HEK293 (cell line): ENCODE measurements around the gene SLC17A5.

ENCODE experiments used
- CTCF ChIA-PET: fragments of 350-600 bp; formaldehyde crosslinking; extraction: SDS; loops from one replicate; lab custom pipeline; 2021; ENCODE audit warnings: antibody characterized with exemption; lab: Yijun Ruan, JAX
- POLR2A ChIA-PET: fragments of 300-600 bp; formaldehyde crosslinking; extraction: SDS; loops from one replicate; lab custom pipeline; 2020; ENCODE audit warnings: antibody characterized with exemption, inconsistent platforms; lab: Yijun Ruan, JAX
- H3K27ac ChIP-seq: fragments of 200-500 bp; sonication (Bioruptor generic); 2 replicates; pipeline ENCODE4 v1.5.1; 2014; ENCODE audit warnings: low read depth, low read length, control low read depth, inconsistent platforms; ENCODE audit errors: extremely low read depth
- H3K36me3 ChIP-seq, 2 experiments: fragments of 200-500 bp in 1 of 2; sonication (Bioruptor generic) in 1 of 2; 1 replicate in 1 of 2; 2 replicates in 1 of 2; pipeline ENCODE4 v1.5.1; 2014 to 2017; ENCODE audit warnings: inconsistent platforms in 2 of 2, low read length in 2 of 2; ENCODE audit not compliant: control insufficient read depth in 2 of 2, insufficient read depth in 1 of 2
- H3K4me1 ChIP-seq: fragments of 200-500 bp; sonication (Bioruptor generic); 2 replicates; pipeline ENCODE4 v1.5.1; 2014; ENCODE audit warnings: mild to moderate bottlenecking, low read length, inconsistent platforms; ENCODE audit not compliant: control insufficient read depth, insufficient read depth
- H3K4me3 ChIP-seq: 2 replicates; pipeline ENCODE4 v1.5.1; 2011; ENCODE audit warnings: low read depth, mild to moderate bottlenecking, control low read depth, low read length, moderate library complexity
- H3K9me3 ChIP-seq: fragments of 200-500 bp; sonication (Bioruptor generic); 2 replicates; pipeline ENCODE4 v1.5.1; 2014; ENCODE audit warnings: low read depth, low read length, inconsistent platforms; ENCODE audit not compliant: control insufficient read depth, insufficient read depth
- GLI2 ChIP-seq: fragments of 450-650 bp; formaldehyde crosslinking; IDR thresholded peaks from 2 replicates; pipeline ENCODE4; 2017; ENCODE audit warnings: missing biosample characterization, missing genetic modification characterization, low read depth, borderline replicate concordance
- KLF1 ChIP-seq: fragments of 450-650 bp; formaldehyde crosslinking; IDR thresholded peaks from 2 replicates; pipeline ENCODE4 v1.5.1; 2016; ENCODE audit warnings: missing biosample characterization, missing genetic modification characterization
- KLF16 ChIP-seq: fragments of 450-650 bp; formaldehyde crosslinking; IDR thresholded peaks from 2 replicates; pipeline ENCODE4 v1.5.1; 2017; ENCODE audit warnings: missing biosample characterization, missing genetic modification characterization
- KLF8 ChIP-seq: fragments of 450-650 bp; formaldehyde crosslinking; IDR thresholded peaks from 2 replicates; pipeline ENCODE4 v1.5.1; 2016; ENCODE audit warnings: missing biosample characterization, missing genetic modification characterization
- OSR2 ChIP-seq: fragments of 450-650 bp; formaldehyde crosslinking; IDR thresholded peaks from 2 replicates; pipeline ENCODE4 v1.5.1; 2016; ENCODE audit warnings: missing biosample characterization, missing genetic modification characterization
- REST ChIP-seq: fragments of 450-650 bp; formaldehyde crosslinking; IDR thresholded peaks from 2 replicates; pipeline ENCODE4 v1.5.1; 2016; ENCODE audit warnings: missing biosample characterization, missing genetic modification characterization
- SP7 ChIP-seq: fragments of 450-650 bp; formaldehyde crosslinking; IDR thresholded peaks from 2 replicates; pipeline ENCODE4 v1.5.1; 2016; ENCODE audit warnings: missing biosample characterization, missing genetic modification characterization
- WT1 ChIP-seq: fragments of 450-650 bp; formaldehyde crosslinking; IDR thresholded peaks from 2 replicates; pipeline ENCODE4 v1.5.1; 2016; ENCODE audit warnings: missing biosample characterization, missing genetic modification characterization
- ZNF133 ChIP-seq: fragments of 450-650 bp; formaldehyde crosslinking; IDR thresholded peaks from 2 replicates; pipeline ENCODE4 v1.5.1; 2016; ENCODE audit warnings: missing biosample characterization, missing genetic modification characterization
- ZNF366 ChIP-seq: fragments of 450-650 bp; formaldehyde crosslinking; conservative IDR thresholded peaks from 2 replicates; pipeline ENCODE4 v1.5.1; 2016; ENCODE audit warnings: missing biosample characterization, missing genetic modification characterization
- ZNF514 ChIP-seq: fragments of 450-650 bp; formaldehyde crosslinking; IDR thresholded peaks from 2 replicates; pipeline ENCODE4 v1.5.1; 2016; ENCODE audit warnings: missing biosample characterization, missing genetic modification characterization
- ZNF596 ChIP-seq: fragments of 450-650 bp; IDR thresholded peaks from 2 replicates; pipeline ENCODE4 v1.5.0; 2018; ENCODE audit warnings: missing biosample characterization, mild to moderate bottlenecking, missing genetic modification characterization, moderate library complexity
- ZNF600 ChIP-seq: fragments of 450-650 bp; formaldehyde crosslinking; IDR thresholded peaks from 2 replicates; pipeline ENCODE4 v1.5.1; 2016; ENCODE audit warnings: missing biosample characterization, missing genetic modification characterization
- ZNF701 ChIP-seq: fragments of 450-650 bp; formaldehyde crosslinking; IDR thresholded peaks from 2 replicates; pipeline ENCODE4 v1.5.1; 2016; ENCODE audit warnings: missing biosample characterization, missing genetic modification characterization
- ZNF747 ChIP-seq: fragments of 450-650 bp; formaldehyde crosslinking; IDR thresholded peaks from 2 replicates; pipeline ENCODE4 v1.5.1; 2016; ENCODE audit warnings: missing biosample characterization, missing genetic modification characterization
- ZNF830 ChIP-seq: fragments of 450-650 bp; IDR thresholded peaks from 2 replicates; pipeline ENCODE4 v1.5.0; 2018; ENCODE audit warnings: missing biosample characterization, missing genetic modification characterization, low read depth, mild to moderate bottlenecking, moderate library complexity
- ZSCAN16 ChIP-seq: fragments of 450-650 bp; formaldehyde crosslinking; IDR thresholded peaks from 2 replicates; pipeline ENCODE4 v1.5.1; 2016; ENCODE audit warnings: missing biosample characterization, missing genetic modification characterization
- TF ChIP-seq, protein P1 (sequence below): fragments of 450-650 bp; formaldehyde crosslinking; IDR thresholded peaks from 2 replicates; pipeline ENCODE4 v1.5.1; 2016; ENCODE audit warnings: missing biosample characterization, missing genetic modification characterization
- TF ChIP-seq, protein P2 (sequence below): fragments of 450-650 bp; formaldehyde crosslinking; IDR thresholded peaks from 2 replicates; pipeline ENCODE4 v1.5.1; 2016; ENCODE audit warnings: missing biosample characterization, missing genetic modification characterization

The SLC17A5 gene

GRCh38 chr6:73649783-73650182 is 4.0 kb downstream of the SLC17A5 start (continued):
- no peak for TF ChIP-seq KLF8
- TF ChIP-seq OSR2 (tag by site-specific recombination): no peak
- no peak for TF ChIP-seq ZNF133 (tag by site-specific recombination)
- no peak for TF ChIP-seq ZNF366 (tag by site-specific recombination)
- no peak for TF ChIP-seq KLF16 (tag by site-specific recombination)
- TF ChIP-seq GLI2 (tag by site-specific recombination): no peak

DNA sequence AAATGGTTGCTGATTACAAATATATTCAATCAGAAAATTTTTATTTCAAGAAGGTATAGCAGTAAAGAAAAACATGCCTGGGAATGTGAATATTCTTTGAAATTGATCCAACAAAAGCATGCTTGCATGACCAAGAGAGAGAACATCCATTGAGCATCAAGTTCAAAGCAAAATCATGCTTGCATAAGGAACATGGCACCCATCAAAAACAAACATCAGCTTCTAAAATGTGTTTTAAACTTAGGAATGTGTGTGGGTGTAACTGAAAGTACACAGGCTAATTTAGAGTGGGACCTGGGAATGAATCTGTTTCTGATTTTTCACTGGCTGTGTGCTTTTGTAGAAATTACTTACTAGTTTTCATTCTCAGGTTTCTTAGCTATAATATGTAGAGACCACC is 5.6 kb downstream of the SLC17A5 start:
- H3K27ac ChIP-seq: no peak overlapping the region
- no peaks in the 10 kb centered on the region for H3K4me1 ChIP-seq
- TF ChIP-seq ZNF701: no peak
- no peak for TF ChIP-seq ZNF596
- no peak for TF ChIP-seq ZNF600 (tag by site-specific recombination)
- TF ChIP-seq, protein P1, sequence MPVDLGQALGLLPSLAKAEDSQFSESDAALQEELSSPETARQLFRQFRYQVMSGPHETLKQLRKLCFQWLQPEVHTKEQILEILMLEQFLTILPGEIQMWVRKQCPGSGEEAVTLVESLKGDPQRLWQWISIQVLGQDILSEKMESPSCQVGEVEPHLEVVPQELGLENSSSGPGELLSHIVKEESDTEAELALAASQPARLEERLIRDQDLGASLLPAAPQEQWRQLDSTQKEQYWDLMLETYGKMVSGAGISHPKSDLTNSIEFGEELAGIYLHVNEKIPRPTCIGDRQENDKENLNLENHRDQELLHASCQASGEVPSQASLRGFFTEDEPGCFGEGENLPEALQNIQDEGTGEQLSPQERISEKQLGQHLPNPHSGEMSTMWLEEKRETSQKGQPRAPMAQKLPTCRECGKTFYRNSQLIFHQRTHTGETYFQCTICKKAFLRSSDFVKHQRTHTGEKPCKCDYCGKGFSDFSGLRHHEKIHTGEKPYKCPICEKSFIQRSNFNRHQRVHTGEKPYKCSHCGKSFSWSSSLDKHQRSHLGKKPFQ (tag by site-specific recombination): no peak
- TF ChIP-seq WT1 (tag by site-specific recombination): no peak
- TF ChIP-seq ZNF830 (tag by site-specific recombination): no peak
- TF ChIP-seq KLF1 (tag by site-specific recombination): no peak
- TF ChIP-seq ZNF514 (tag by site-specific recombination): no peak
- no peak for TF ChIP-seq ZSCAN16
- TF ChIP-seq, protein P2, sequence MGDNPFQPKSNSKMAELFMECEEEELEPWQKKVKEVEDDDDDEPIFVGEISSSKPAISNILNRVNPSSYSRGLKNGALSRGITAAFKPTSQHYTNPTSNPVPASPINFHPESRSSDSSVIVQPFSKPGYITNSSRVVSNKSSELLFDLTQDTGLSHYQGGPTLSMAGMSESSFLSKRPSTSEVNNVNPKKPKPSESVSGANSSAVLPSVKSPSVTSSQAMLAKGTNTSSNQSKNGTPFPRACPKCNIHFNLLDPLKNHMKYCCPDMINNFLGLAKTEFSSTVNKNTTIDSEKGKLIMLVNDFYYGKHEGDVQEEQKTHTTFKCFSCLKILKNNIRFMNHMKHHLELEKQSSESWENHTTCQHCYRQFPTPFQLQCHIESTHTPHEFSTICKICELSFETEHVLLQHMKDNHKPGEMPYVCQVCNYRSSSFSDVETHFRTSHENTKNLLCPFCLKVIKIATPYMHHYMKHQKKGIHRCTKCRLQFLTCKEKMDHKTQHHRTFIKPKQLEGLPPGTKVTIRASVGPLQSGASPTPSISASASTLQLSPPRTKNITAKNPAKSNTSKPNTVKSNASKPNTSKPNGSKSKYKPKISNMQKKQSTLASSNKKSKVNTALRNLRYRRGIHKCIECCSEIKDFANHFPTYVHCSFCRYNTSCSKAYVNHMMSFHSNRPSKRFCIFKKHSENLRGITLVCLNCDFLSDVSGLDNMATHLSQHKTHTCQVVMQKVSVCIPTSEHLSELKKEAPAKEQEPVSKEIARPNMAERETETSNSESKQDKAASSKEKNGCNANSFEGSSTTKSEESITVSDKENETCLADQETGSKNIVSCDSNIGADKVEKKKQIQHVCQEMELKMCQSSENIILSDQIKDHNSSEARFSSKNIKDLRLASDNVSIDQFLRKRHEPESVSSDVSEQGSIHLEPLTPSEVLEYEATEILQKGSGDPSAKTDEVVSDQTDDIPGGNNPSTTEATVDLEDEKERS (tag by site-specific recombination): no peak
- no peak for TF ChIP-seq REST (tag by site-specific recombination)
- no peak for TF ChIP-seq SP7 (tag by site-specific recombination)
- TF ChIP-seq OSR2 (tag by site-specific recombination): no peak
- no peak for TF ChIP-seq ZNF747 (tag by site-specific recombination)
- ChIA-PET CTCF (interaction anchor here (0.6 to 1.0 kb wide), 3 partner anchors 10 to 91 kb away, joined by 3 read pairs; no protein-coding TSS in a partner anchor), POLR2A (interaction anchor here (0.6 kb wide), 1 partner anchor 45 kb away, joined by 4 read pairs; no protein-coding TSS in a partner anchor)
- H3K36me3 ChIP-seq: peaks cover 0 to 3% of the 10 kb centered on the region in 2 experiments; a peak in 2 of 3 replicates
- H3K9me3 ChIP-seq: no peaks in the 10 kb centered on the region
- H3K4me3 ChIP-seq: no peak overlapping the region
